Progenitor cell of endocrine pancreas (in vitro differentiated cells): ENCODE results near the gene PRR22. TPM values are rescaled to one million over a fixed set of nuclear protein-coding genes. Genes with fewer than 3 reads are reported as not detected.

Experiments
- DNase-seq: peaks from one replicate; pipeline ENCODE4 v3.0.0; 2021; ENCODE audit warnings: low spot score; ENCODE audit not compliant: unreplicated experiment
- H3K27ac Mint-ChIP-seq: 2 replicates; pipeline ENCODE4 v1.8.0; 2021; ENCODE audit warnings: mild to moderate bottlenecking, moderate library complexity, mixed read lengths
- H3K27me3 Mint-ChIP-seq: 2 replicates; pipeline ENCODE4 v1.8.0; 2021; ENCODE audit warnings: mixed read lengths
- H3K36me3 Mint-ChIP-seq: 2 replicates; pipeline ENCODE4 v1.8.0; 2022; ENCODE audit warnings: mixed read lengths; ENCODE audit not compliant: insufficient read depth
- H3K4me1 Mint-ChIP-seq: 2 replicates; pipeline ENCODE4 v1.8.0; 2021; ENCODE audit warnings: low read depth, mixed read lengths
- H3K4me3 Mint-ChIP-seq: 2 replicates; pipeline ENCODE4 v1.8.0; 2021; ENCODE audit warnings: low read depth, mild to moderate bottlenecking, moderate library complexity, mixed read lengths
- H3K9me3 Mint-ChIP-seq: 2 replicates; pipeline ENCODE4 v1.8.0; 2021; ENCODE audit warnings: low read depth, mixed read lengths
- CTCF ChIP-seq: fragments of 200-600 bp; sonication (generic); IDR thresholded peaks from one replicate; pipeline ENCODE4 v1.5.0; 2021; ENCODE audit warnings: antibody characterized with exemption, mild to moderate bottlenecking; ENCODE audit not compliant: unreplicated experiment
- total RNA-seq: library from RNA; stranded (reverse); gene quantifications from 2 replicates; pipeline ENCODE4 v1.2.1, GENCODE V29; 2021

Gene PRR22
- total RNA-seq, 1 donor from 2014 or later, result 5.8 TPM

GRCh38 chr19:5801796-5802619 lies 17.5 kb upstream of the PRR22 start:
- no peaks in the 10 kb centered on the region for H3K36me3 Mint-ChIP-seq
- no peaks in the 10 kb centered on the region for H3K9me3 Mint-ChIP-seq
- H3K4me1 Mint-ChIP-seq, result peaks cover 4% of the 10 kb centered on the region
- H3K4me3 Mint-ChIP-seq, result no peak overlapping the region
- H3K27me3 Mint-ChIP-seq, result peaks cover 39% of the 10 kb centered on the region
- TF ChIP-seq CTCF, result no peak
- no peak for DNase-seq
- no peak overlapping the region for H3K27ac Mint-ChIP-seq

GRCh38 chr19:5800361-5801270 lies 16.1 kb upstream of the PRR22 start:
- H3K36me3 Mint-ChIP-seq, result no peaks in the 10 kb centered on the region
- TF ChIP-seq CTCF, result no peak
- peaks cover 37% of the 10 kb centered on the region for H3K27me3 Mint-ChIP-seq
- H3K9me3 Mint-ChIP-seq, result no peaks in the 10 kb centered on the region
- no peak for DNase-seq
- peaks cover 4% of the 10 kb centered on the region for H3K4me1 Mint-ChIP-seq
- H3K27ac Mint-ChIP-seq, result no peak overlapping the region
- H3K4me3 Mint-ChIP-seq, result no peak overlapping the region

GRCh38 chr19:5799247-5800241 lies 15.0 kb upstream of the PRR22 start:
- no peaks in the 10 kb centered on the region for H3K9me3 Mint-ChIP-seq
- peaks cover 36% of the 10 kb centered on the region for H3K27me3 Mint-ChIP-seq
- no peak for DNase-seq
- H3K4me3 Mint-ChIP-seq, result no peak overlapping the region
- H3K27ac Mint-ChIP-seq, result no peak overlapping the region
- TF ChIP-seq CTCF, result no peak
- H3K4me1 Mint-ChIP-seq, result peaks cover 4% of the 10 kb centered on the region
- H3K36me3 Mint-ChIP-seq, result no peaks in the 10 kb centered on the region

GRCh38 chr19:5798244-5798643 lies 13.7 kb upstream of the PRR22 start:
- DNase-seq, result no peak
- no peak overlapping the region for H3K27ac Mint-ChIP-seq
- H3K9me3 Mint-ChIP-seq, result no peaks in the 10 kb centered on the region
- H3K4me3 Mint-ChIP-seq, result no peak overlapping the region
- H3K36me3 Mint-ChIP-seq, result no peaks in the 10 kb centered on the region
- H3K4me1 Mint-ChIP-seq, result peaks cover 2% of the 10 kb centered on the region
- H3K27me3 Mint-ChIP-seq, result peaks cover 25% of the 10 kb centered on the region
- TF ChIP-seq CTCF, result no peak
